Osteoblast (primary cell): ENCODE results near the gene PRRC2A. TPM values are rescaled to one million over a fixed set of nuclear protein-coding genes. Genes with fewer than 3 reads are reported as not detected.
A peak's percentile ranks its signal among the peaks of the same experiment; 100 is the strongest.

Experiments used
- DNase-seq: peaks from one replicate; pipeline ENCODE4 v3.0.0; 2011; ENCODE audit warnings: low spot score, mixed read lengths; ENCODE audit not compliant: insufficient read length; ENCODE audit errors: missing footprints
- H2AFZ ChIP-seq: 2 replicates; pipeline ENCODE4 v1.6.0; 2011; ENCODE audit warnings: mild to moderate bottlenecking, low read length
- H3K27ac ChIP-seq: 2 replicates; pipeline ENCODE4 v1.5.1; 2011; ENCODE audit warnings: mild to moderate bottlenecking, low read depth, low read length, moderate library complexity
- H3K27me3 ChIP-seq: 2 replicates; pipeline ENCODE4 v1.6.0; 2012; ENCODE audit warnings: mild to moderate bottlenecking, control low read depth, inconsistent platforms, low read length, moderate library complexity; ENCODE audit not compliant: insufficient read depth
- H3K36me3 ChIP-seq: 2 replicates; pipeline ENCODE4 v1.5.1; 2011; ENCODE audit warnings: mild to moderate bottlenecking, low read length, control low read depth, moderate library complexity; ENCODE audit not compliant: insufficient read depth
- H3K4me1 ChIP-seq: 2 replicates; pipeline ENCODE4 v1.5.1; 2011; ENCODE audit warnings: mild to moderate bottlenecking, low read length, control low read depth, moderate library complexity; ENCODE audit not compliant: insufficient read depth
- H3K4me2 ChIP-seq: 2 replicates; pipeline ENCODE4 v1.6.0; 2011; ENCODE audit warnings: mild to moderate bottlenecking, low read length; ENCODE audit not compliant: insufficient read depth
- H3K4me3 ChIP-seq: fragments of 200-600 bp; sonication (generic); 3 replicates; pipeline ENCODE4 v1.5.1; 2012; ENCODE audit warnings: mild to moderate bottlenecking, low read length, inconsistent platforms; ENCODE audit not compliant: insufficient read depth
- H3K79me2 ChIP-seq: 2 replicates; pipeline ENCODE4 v1.6.0; 2012; ENCODE audit warnings: mild to moderate bottlenecking, low read length, control low read depth, inconsistent platforms; ENCODE audit not compliant: insufficient read depth
- H3K9me3 ChIP-seq: 2 replicates; pipeline ENCODE4 v1.5.1; 2011; ENCODE audit warnings: low read depth, low read length, control low read depth
- H4K20me1 ChIP-seq: 2 replicates; pipeline ENCODE4 v1.6.0; 2012; ENCODE audit warnings: mild to moderate bottlenecking, low read length, control low read depth; ENCODE audit not compliant: insufficient read depth
- total RNA-seq: library from RNA; depleted of rRNA; stranded (reverse); fragments of >200 nt; gene quantifications from 2 replicates; pipeline ENCODE4 v1.2.3, GENCODE V29; 2012
- TF ChIP-seq, protein P1 (sequence below): IDR thresholded peaks from 2 replicates; pipeline ENCODE4 v1.5.1; 2011; ENCODE audit warnings: mild to moderate bottlenecking, low read depth, low read length, moderate library complexity; ENCODE audit errors: extremely low read depth

Gene PRRC2A
- total RNA-seq, 1 donor = 49.2 TPM

DNA sequence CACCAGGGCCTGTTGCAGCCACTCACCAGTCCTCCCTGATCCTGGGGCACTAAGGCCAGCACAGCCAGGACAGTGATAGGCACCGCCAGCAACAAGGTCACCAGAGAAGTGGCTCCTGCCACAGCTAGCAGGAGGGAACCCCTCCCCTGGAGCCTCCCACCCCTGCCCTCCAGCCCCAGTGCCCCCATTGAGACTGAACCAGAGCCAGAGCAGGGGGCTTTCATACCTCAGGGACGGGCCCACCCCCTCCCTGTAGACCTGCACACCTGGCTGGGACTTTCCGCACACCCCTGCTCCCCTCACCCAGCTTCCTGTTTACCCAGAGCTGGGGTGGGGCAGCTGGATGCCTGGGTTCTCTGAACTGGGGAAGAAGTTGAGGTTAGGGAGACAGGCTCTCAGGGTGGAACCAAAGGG is 38.3 kb upstream of the PRRC2A start, which contains the start of gene LTB:
LTB (minus strand) TSS at position 195 of the 414 bp plus-strand sequence; CDS start at position 188, 7 bp downstream.
- Histone ChIP-seq H3K27ac (peak within 1 kb of the TSS; percentile 48), H4K20me1 (no peaks in the 10 kb centered on the region), H3K4me2 (peak within 1 kb of the TSS; percentile 97), H3K4me3 (peak within 1 kb of the TSS; percentile 95), H3K4me1 (peaks cover 12% of the 10 kb centered on the region), H2AFZ (peak within 1 kb of the TSS; percentile 98), H3K36me3 (no peaks in the 10 kb centered on the region), H3K79me2 (no peaks in the 10 kb centered on the region), H3K9me3 (no peaks in the 10 kb centered on the region), H3K27me3 (no peaks in the 10 kb centered on the region)
- DNase-seq = peak; percentile 54
- TF ChIP-seq, protein P1, sequence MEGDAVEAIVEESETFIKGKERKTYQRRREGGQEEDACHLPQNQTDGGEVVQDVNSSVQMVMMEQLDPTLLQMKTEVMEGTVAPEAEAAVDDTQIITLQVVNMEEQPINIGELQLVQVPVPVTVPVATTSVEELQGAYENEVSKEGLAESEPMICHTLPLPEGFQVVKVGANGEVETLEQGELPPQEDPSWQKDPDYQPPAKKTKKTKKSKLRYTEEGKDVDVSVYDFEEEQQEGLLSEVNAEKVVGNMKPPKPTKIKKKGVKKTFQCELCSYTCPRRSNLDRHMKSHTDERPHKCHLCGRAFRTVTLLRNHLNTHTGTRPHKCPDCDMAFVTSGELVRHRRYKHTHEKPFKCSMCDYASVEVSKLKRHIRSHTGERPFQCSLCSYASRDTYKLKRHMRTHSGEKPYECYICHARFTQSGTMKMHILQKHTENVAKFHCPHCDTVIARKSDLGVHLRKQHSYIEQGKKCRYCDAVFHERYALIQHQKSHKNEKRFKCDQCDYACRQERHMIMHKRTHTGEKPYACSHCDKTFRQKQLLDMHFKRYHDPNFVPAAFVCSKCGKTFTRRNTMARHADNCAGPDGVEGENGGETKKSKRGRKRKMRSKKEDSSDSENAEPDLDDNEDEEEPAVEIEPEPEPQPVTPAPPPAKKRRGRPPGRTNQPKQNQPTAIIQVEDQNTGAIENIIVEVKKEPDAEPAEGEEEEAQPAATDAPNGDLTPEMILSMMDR = no peak

- peaks cover 15% of the 10 kb centered on the region for H3K4me1 ChIP-seq
- H3K36me3 ChIP-seq = no peaks in the 10 kb centered on the region
- no peak overlapping the region for H3K4me2 ChIP-seq
- H4K20me1 ChIP-seq = no peaks in the 10 kb centered on the region
- TF ChIP-seq, protein P1 = peak; percentile 34
- no peaks in the 10 kb centered on the region for H3K27me3 ChIP-seq
- no peaks in the 10 kb centered on the region for H3K79me2 ChIP-seq
- H3K4me3 ChIP-seq = no peak overlapping the region
- H3K27ac ChIP-seq = no peak overlapping the region
- peak; percentile 30 for DNase-seq
- H2AFZ ChIP-seq = no peak overlapping the region
- H3K9me3 ChIP-seq = no peaks in the 10 kb centered on the region
Measured at GRCh38 chr6:31585491-31585890, 35.0 kb upstream of the PRRC2A start.

- H4K20me1 ChIP-seq = no peaks in the 10 kb centered on the region
- no peak within 1 kb of the TSS for H2AFZ ChIP-seq
- H3K4me3 ChIP-seq = no peak within 1 kb of the TSS
- peak; percentile 65 for DNase-seq
- TF ChIP-seq, protein P1 = no peak
- no peaks in the 10 kb centered on the region for H3K9me3 ChIP-seq
- H3K27ac ChIP-seq = no peak within 1 kb of the TSS
- H3K27me3 ChIP-seq = no peaks in the 10 kb centered on the region
- peaks cover 13% of the 10 kb centered on the region for H3K4me1 ChIP-seq
- H3K4me2 ChIP-seq = no peak within 1 kb of the TSS
- no peaks in the 10 kb centered on the region for H3K36me3 ChIP-seq
- H3K79me2 ChIP-seq = no peaks in the 10 kb centered on the region
Measured at GRCh38 chr6:31586008-31586407, 34.5 kb upstream of the PRRC2A start, which contains the start of gene LST1. Gene LST1 (plus strand): TSS chr6:31586277. CDS start chr6:31587300, 1,023 bp downstream.

DNA sequence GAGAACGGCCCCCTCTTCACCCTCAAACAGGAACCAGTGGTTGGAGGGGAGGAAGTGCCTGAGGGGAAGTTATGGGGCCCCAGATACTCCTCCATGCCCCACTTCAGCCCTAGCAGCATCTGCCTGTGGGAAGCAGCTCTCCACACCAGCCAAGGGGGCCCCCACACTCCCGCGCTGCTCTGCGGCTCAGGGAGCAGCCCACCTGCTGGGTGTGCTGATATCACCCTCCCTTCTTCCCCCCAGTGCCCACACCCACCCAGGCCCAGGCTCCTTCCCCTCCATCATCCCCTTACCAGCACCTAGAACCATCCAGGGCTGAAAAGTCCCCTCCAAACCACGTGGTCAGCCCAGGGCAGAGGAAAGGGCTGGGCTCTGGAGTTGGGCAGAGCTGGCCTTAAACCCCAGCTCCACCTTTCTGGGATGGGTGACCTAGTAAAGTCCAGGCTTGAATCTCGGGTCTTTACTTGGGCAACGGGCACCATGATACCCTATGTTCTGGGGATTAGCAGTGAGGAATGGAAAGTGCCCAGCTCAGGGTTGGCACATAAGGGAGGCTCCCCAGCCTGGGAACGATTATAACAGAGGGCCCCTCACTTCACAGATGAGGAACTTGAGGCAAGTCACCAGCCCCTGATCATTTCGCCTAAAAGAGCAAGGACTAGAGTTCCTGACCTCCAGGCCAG is 33.8 kb upstream of the PRRC2A start:
- no peak overlapping the region for H2AFZ ChIP-seq
- H3K4me2 ChIP-seq = no peak overlapping the region
- no peaks in the 10 kb centered on the region for H3K9me3 ChIP-seq
- H3K79me2 ChIP-seq = no peaks in the 10 kb centered on the region
- no peak overlapping the region for H3K27ac ChIP-seq
- H4K20me1 ChIP-seq = no peaks in the 10 kb centered on the region
- H3K36me3 ChIP-seq = no peaks in the 10 kb centered on the region
- peaks cover 7% of the 10 kb centered on the region for H3K4me1 ChIP-seq
- H3K27me3 ChIP-seq = no peaks in the 10 kb centered on the region
- H3K4me3 ChIP-seq = no peak overlapping the region
- DNase-seq = peak; percentile 35
- TF ChIP-seq, protein P1 = no peak
